Measurements from ENCODE around the gene PABPC3. TPM values are rescaled to one million over a fixed set of nuclear protein-coding genes. Genes with fewer than 3 reads are reported as not detected.

Gene PABPC3
- total and polyA plus RNA-seq, 2 of the 8 experiments (the other 6 are each of a cell fraction or from before 2014, with no cell fraction given) = 0.18 to 0.48 TPM

- TF ChIP-seq CHD7 (IDR thresholded peaks at IDR 0.05; ENCODE audit: insufficient replicate concordance, low read length) = no peak
- TF ChIP-seq KDM4A (IDR thresholded peaks at IDR 0.05; ENCODE audit: low read depth, low read length, severe bottlenecking) = no peak
- no peak for TF ChIP-seq YY1 (IDR thresholded peaks at IDR 0.05; ENCODE audit: low read depth, low read length)
Measured at GRCh38 chr13:25085125-25085742, 10.7 kb upstream of the PABPC3 start (continued).
